HS-27A (cell line): ENCODE results near the gene ANKRD2.
"Not testable (repeated sequence)": the region's sequence is repeated elsewhere in the genome, so short reads cannot be mapped to it uniquely, and the experiment has no call there.

Experiments
- DNase-seq: peaks from one replicate; pipeline ENCODE4 v3.0.0-alpha.2; 2012; ENCODE audit warnings: low read depth, missing footprints

Gene ANKRD2

GRCh38 chr10:97571622-97572021 is 957 bp upstream of the ANKRD2 start:
- no peak for DNase-seq

- no peak for DNase-seq
Observed at GRCh38 chr10:97573021-97573420, 442 bp downstream of the ANKRD2 start.

GRCh38 chr10:97573672-97574071 is 1.1 kb downstream of the ANKRD2 start:
- DNase-seq: no peak

GRCh38 chr10:97574374-97575126 is 2.0 kb downstream of the ANKRD2 start:
- DNase-seq: peak; percentile 90

- no peak for DNase-seq
Observed at GRCh38 chr10:97575127-97575668, 2.6 kb downstream of the ANKRD2 start.

- not testable (repeated sequence) for DNase-seq
Observed at GRCh38 chr10:97576487-97576886, 3.9 kb downstream of the ANKRD2 start.

GRCh38 chr10:97577701-97578100 is 5.1 kb downstream of the ANKRD2 start:
- DNase-seq: no peak

GRCh38 chr10:97578171-97578844 is 5.7 kb downstream of the ANKRD2 start:
- DNase-seq: no peak

GRCh38 chr10:97580421-97581367 is 8.1 kb downstream of the ANKRD2 start:
- DNase-seq: no peak

GRCh38 chr10:97582169-97582568 is 9.6 kb downstream of the ANKRD2 start:
- DNase-seq: no peak

GRCh38 chr10:97583476-97583875 is 10.9 kb downstream of the ANKRD2 start:
- no peak for DNase-seq

- peak; percentile 47 for DNase-seq
Observed at GRCh38 chr10:97584060-97584797, 11.7 kb downstream of the ANKRD2 start, which contains the start of gene HOGA1. Gene HOGA1 (plus strand): TSS chr10:97584389. CDS start chr10:97584704, 315 bp downstream.

- DNase-seq: no peak
Observed at GRCh38 chr10:97584798-97585438, 12.3 kb downstream of the ANKRD2 start.

- DNase-seq: no peak
Observed at GRCh38 chr10:97585439-97585811, 12.8 kb downstream of the ANKRD2 start.

GRCh38 chr10:97587183-97587582 is 14.6 kb downstream of the ANKRD2 start:
- DNase-seq: no peak

GRCh38 chr10:97589479-97589878 is 16.9 kb downstream of the ANKRD2 start, which contains the start of gene C10orf62:
Gene C10orf62 (plus strand): TSS chr10:97589721. CDS start chr10:97589898, 177 bp downstream.
- DNase-seq: no peak

- DNase-seq: no peak
Observed at GRCh38 chr10:97590082-97590747, 17.6 kb downstream of the ANKRD2 start.

- no peak for DNase-seq
Observed at GRCh38 chr10:97590748-97591495, 18.3 kb downstream of the ANKRD2 start.

GRCh38 chr10:97593421-97593820 is 20.8 kb downstream of the ANKRD2 start:
- DNase-seq: no peak
